Right forelimb (tissue), 1 donor: ENCODE measurements around the gene CD177.
"Not testable (repeated sequence)": the region's sequence is repeated elsewhere in the genome, so short reads cannot be mapped to it uniquely, and the experiment has no call there.

Experiments used
- DNase-seq: peaks from one replicate; pipeline ENCODE4 v3.0.0-alpha.2; 2018

CD177 gene

GRCh38 chr19:43382586-43383216 lies 29.2 kb downstream of the CD177 start:
- DNase-seq: not testable (repeated sequence)

GRCh38 chr19:43383254-43383653 lies 29.8 kb downstream of the CD177 start:
- not testable (repeated sequence) for DNase-seq

- DNase-seq: not testable (repeated sequence)
Observed at GRCh38 chr19:43383759-43384158, 30.3 kb downstream of the CD177 start.

- not testable (repeated sequence) for DNase-seq
Observed at GRCh38 chr19:43390903-43391551, 37.5 kb downstream of the CD177 start.

- not testable (repeated sequence) for DNase-seq
Observed at GRCh38 chr19:43391552-43391935, 38.1 kb downstream of the CD177 start.

GRCh38 chr19:43393501-43393900 lies 40.0 kb downstream of the CD177 start:
- not testable (repeated sequence) for DNase-seq

GRCh38 chr19:43395561-43395960 lies 42.1 kb downstream of the CD177 start:
- no peak for DNase-seq

- no peak for DNase-seq
Observed at GRCh38 chr19:43406297-43406696, 52.8 kb downstream of the CD177 start.

- no peak for DNase-seq
Observed at GRCh38 chr19:43407416-43408005, 54.0 kb downstream of the CD177 start.

- DNase-seq: no peak
Observed at GRCh38 chr19:43408043-43408442, 54.6 kb downstream of the CD177 start.

- no peak for DNase-seq
Observed at GRCh38 chr19:43409415-43409814, 55.9 kb downstream of the CD177 start.

- DNase-seq: no peak
Observed at GRCh38 chr19:43412441-43412840, 59.0 kb downstream of the CD177 start.
